Ishikawa (cell line): ENCODE measurements around the gene OSBPL1A.

Source experiments
- CEBPB ChIP-seq: IDR thresholded peaks from 2 replicates; pipeline ENCODE4 v1.6.1; 2012
- CREB1 ChIP-seq: IDR thresholded peaks from 2 replicates; pipeline ENCODE4 v1.6.1; 2012; ENCODE audit warnings: low read depth
- EP300 ChIP-seq: IDR thresholded peaks from 2 replicates; pipeline ENCODE4 v1.6.1; 2012; ENCODE audit warnings: borderline replicate concordance
- RAD21 ChIP-seq: IDR thresholded peaks from 2 replicates; pipeline ENCODE4 v1.6.1; 2012; ENCODE audit warnings: low read depth
- REST ChIP-seq: IDR thresholded peaks from 2 replicates; pipeline ENCODE4 v1.6.1; 2012; ENCODE audit warnings: low read depth, mild to moderate bottlenecking
- TAF1 ChIP-seq: IDR thresholded peaks from 2 replicates; pipeline ENCODE4 v1.6.1; 2012; ENCODE audit warnings: low read depth, mild to moderate bottlenecking
- TEAD4 ChIP-seq: IDR thresholded peaks from 2 replicates; pipeline ENCODE4 v1.6.1; 2012
- YY1 ChIP-seq: IDR thresholded peaks from 2 replicates; pipeline ENCODE4 v1.6.1; 2012; ENCODE audit warnings: low read depth
- ZBTB7A ChIP-seq: IDR thresholded peaks from 2 replicates; pipeline ENCODE4 v1.6.1; 2012; ENCODE audit warnings: low read depth

GRCh38 chr18:24396082-24396633, 1.5 kb downstream of the OSBPL1A start:
- no peak for TF ChIP-seq CEBPB
- TF ChIP-seq TAF1, result no peak
- TF ChIP-seq RAD21, result no peak
- TF ChIP-seq ZBTB7A, result no peak
- no peak for TF ChIP-seq CREB1
- no peak for TF ChIP-seq TEAD4
- TF ChIP-seq YY1, result no peak
- TF ChIP-seq REST, result no peak
- TF ChIP-seq EP300, result no peak
